NCI-H2081 (cell line): Measurements from ENCODE around the gene DPP6.

Experiments
- DNase-seq, 2 experiments: peaks; one replicate each; lab custom pipeline; 2025; lab: John Stamatoyannopoulos, UW

DPP6 gene

GRCh38 chr7:154451480-154452457 lies 399.6 kb downstream of the DPP6 start:
- no peak for DNase-seq

DNA sequence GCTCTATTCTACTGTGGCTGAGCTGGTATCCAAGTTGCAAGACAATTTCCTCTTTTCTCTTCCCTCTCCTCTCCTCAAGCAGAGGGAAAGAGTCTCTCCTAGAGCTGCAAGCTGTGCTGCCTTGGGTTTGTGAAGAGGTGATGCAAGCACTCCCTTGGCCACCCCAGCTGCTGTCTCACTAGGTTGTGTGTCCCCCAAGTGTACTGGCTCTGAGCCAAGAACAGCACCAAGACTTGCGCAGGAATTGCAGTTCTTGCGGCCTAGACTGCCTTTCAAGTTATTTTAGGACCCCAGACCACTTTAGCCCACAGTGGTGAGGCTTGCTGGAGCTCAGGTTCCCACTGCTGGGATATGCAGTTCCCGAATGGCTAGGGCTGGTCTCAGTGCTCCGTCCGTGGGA lies 411.6 kb downstream of the DPP6 start:
- DNase-seq, result no peak

- no peak for DNase-seq
Observed at GRCh38 chr7:154469652-154470051, 417.5 kb downstream of the DPP6 start.

DNA sequence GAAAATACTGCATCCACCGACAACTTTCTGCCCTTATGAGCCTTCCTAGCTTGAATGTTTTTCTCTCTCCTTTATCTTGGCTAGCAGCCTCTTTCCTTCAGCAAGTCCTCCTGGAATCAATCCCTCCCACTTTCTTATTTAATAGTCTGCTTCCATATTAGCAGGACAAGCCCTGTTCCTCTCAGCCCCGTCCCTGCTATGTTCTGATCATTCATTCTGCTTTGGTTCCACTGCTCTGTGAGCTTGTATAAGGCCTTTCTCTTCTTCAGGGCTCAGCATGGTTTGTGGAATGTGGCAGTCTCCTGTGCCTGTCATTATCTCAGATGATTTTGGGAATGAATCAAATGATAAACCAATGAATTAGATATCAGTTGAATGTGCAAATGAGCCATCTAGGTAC lies 420.1 kb downstream of the DPP6 start:
- no peak for DNase-seq

DNA sequence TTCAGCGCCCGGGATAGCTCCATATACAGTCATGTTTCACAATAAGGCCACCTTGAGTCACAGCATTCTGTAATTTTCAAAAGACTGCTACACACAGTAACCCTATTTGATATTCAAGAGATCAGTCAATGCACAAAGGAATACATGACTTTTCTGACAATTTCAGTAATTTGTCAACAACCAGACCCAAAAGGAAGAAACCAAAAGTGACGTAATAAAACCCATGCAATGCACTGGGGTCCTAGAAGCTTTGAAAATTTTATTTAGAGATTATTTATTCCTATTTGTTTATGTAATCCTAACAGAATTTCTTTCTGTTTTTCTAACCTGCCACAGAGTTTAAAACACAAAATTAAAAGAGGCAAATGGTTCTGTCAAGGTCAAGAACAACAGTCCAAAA lies 421.2 kb downstream of the DPP6 start:
- no peak for DNase-seq

DNA sequence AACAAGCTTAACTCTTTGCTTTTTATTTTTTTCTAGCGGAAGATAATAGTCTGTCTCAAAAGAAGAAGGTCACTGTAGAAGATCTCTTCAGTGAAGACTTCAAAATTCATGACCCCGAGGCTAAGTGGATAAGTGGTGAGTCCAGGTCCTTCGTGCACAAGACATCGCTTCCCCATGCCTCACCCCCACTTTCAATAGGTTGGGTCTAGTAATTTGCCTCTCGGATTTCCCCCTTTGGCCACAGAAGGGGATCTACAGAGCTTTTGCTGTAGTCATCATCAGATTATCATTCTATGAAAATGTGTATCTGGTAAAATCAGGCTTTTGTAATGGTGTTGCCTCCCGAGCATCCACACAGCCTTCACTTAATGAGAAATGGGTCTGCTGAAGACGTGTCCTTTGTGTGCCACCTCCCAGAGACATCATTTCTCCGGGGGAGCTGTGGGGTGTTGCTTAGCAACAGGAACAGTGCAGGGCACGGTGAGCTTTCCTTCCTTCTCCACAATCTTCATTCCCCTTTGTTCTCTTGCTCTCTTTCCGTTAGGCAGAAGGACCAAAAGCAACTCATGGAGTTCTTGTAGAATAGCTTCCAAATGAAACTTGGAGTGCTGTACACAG lies 422.8 kb downstream of the DPP6 start:
- DNase-seq, result no peak

DNA sequence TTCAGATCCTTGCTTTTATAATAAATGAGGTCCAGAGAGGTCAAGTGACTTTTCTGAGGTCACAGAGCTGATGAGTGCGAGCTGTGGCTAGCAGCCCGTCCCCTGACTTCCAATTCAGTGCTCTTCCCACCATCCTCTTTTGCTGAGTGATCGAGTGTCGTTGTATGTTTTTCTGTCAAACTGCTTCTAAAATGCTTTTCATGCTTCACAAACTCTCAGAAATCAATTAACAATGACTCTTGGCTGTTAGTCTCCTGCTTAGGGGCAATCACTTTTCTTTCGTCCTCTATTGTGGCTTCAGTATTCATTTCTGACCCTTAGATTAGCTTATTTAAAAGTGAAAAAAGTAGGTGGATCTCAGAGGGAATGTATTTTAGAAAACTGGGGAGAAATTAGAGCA lies 423.7 kb downstream of the DPP6 start:
- DNase-seq, result no peak

GRCh38 chr7:154480817-154481216 lies 428.6 kb downstream of the DPP6 start:
- DNase-seq, result peak in 1 of 2 experiments; percentile 41

- no peak for DNase-seq
Observed at GRCh38 chr7:154482863-154483262, 430.7 kb downstream of the DPP6 start.

GRCh38 chr7:154484406-154484805 lies 432.2 kb downstream of the DPP6 start:
- peak; percentile 60 to 73 for DNase-seq

- DNase-seq, result no peak
Observed at GRCh38 chr7:154484943-154485342, 432.7 kb downstream of the DPP6 start.

DNA sequence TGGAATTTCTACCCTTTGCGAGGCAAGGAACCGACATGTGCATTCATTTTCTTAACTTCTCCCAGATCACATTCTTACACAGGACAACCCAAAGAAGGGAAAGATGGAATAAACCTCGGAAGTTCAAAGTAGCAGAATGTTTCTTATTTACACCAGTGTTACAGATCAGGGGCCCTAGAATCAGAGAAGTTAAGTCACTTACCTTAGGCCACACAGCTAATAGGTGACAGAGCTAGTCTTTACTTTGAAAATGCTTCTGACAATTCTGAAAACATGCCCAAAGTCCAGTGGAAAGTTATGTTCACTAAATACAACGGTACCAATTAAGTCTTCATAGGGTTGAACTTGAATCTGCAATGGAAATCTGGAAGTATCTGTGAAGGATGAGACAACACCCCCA lies 437.7 kb downstream of the DPP6 start:
- DNase-seq, result no peak

GRCh38 chr7:154493594-154493993 lies 441.4 kb downstream of the DPP6 start:
- no peak for DNase-seq

GRCh38 chr7:154497751-154498150 lies 445.6 kb downstream of the DPP6 start:
- DNase-seq, result no peak

GRCh38 chr7:154503962-154504550 lies 451.9 kb downstream of the DPP6 start:
- DNase-seq, result peak; percentile 69 to 77

- DNase-seq, result no peak
Observed at GRCh38 chr7:154504918-154505317, 452.7 kb downstream of the DPP6 start.

DNA sequence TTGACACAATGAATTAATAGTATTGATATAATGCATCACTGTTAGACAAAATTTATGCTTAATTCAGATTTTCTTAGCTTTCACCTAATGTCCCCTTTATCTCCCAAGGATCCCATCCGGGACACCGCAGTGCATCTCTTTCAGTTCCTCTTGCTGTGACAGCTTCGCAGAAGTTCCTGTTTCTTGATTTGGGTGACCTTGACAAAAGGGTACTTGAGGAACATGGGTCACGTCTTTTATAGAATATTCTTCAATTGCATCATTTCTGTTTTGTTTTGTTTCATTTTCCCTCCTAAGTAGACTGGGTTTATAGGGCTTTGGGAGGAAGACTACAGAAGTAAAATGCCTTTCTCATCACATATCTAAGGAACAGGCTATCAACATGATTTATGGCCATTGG lies 453.2 kb downstream of the DPP6 start:
- no peak for DNase-seq

DNA sequence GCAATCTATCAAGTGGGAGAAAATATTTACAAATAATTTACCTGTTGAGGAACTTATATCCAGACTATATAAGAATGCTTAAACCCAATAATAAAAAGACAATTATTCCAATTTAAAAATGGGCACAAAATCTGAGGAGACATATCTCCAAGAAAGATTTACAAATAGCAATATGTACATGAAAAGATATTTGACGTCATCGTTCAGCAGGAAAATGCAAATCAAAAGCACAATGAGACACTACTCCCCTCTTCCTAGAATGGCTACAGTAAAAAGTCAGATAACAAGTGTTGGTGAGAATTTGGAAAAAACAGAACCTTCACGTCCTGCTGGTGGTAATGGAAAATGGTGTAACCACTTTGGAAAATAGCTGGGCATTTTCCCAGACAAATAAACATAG lies 457.0 kb downstream of the DPP6 start:
- no peak for DNase-seq

GRCh38 chr7:154512121-154512833 lies 460.1 kb downstream of the DPP6 start:
- no peak for DNase-seq

GRCh38 chr7:154517768-154518167 lies 465.6 kb downstream of the DPP6 start:
- DNase-seq, result no peak

- no peak for DNase-seq
Observed at GRCh38 chr7:154519229-154519628, 467.0 kb downstream of the DPP6 start.

GRCh38 chr7:154530136-154530535 lies 477.9 kb downstream of the DPP6 start:
- no peak for DNase-seq
